GM23338 (cell line): ENCODE data around the gene SPATS2.
A peak's percentile ranks its signal among the peaks of the same experiment; 100 is the strongest.

Experiments
- CREB1 ChIP-seq: fragments of 250-450 bp; sonication (Bioruptor Pico); IDR thresholded peaks from 2 replicates; pipeline ENCODE4 v1.5.0; 2020; ENCODE audit warnings: low read depth, mild to moderate bottlenecking, moderate library complexity
- CTCF ChIP-seq, 2 experiments: fragments of 200-600 bp in 1 of 2; sonication (generic) in 1 of 2; conservative IDR thresholded peaks; 2 replicates each; pipeline versions ENCODE4 v1.5.1 to v1.6.1; 2016 to 2017; ENCODE audit warnings: antibody characterized with exemption in 2 of 2, low read depth in 2 of 2, mild to moderate bottlenecking in 2 of 2, moderate library complexity in 1 of 2
- EZH2 ChIP-seq: fragments of 200-600 bp; sonication (generic); IDR thresholded peaks from one replicate; pipeline ENCODE4 v1.8.0; 2017; ENCODE audit warnings: antibody characterized with exemption, mild to moderate bottlenecking, low read depth; ENCODE audit not compliant: unreplicated experiment
- POLR2AphosphoS5 ChIP-seq: IDR thresholded peaks from 2 replicates; pipeline ENCODE4 v1.6.1; 2016; ENCODE audit warnings: antibody characterized with exemption, low read depth
- TF ChIP-seq, protein P1 (sequence below): IDR thresholded peaks from one replicate; pipeline ENCODE4 v1.6.1; 2018; ENCODE audit warnings: antibody characterized with exemption; ENCODE audit not compliant: unreplicated experiment

- peak; percentile 63 for TF ChIP-seq EZH2
- TF ChIP-seq CTCF (conservative IDR thresholded peaks at IDR 0.05; ENCODE audit: low read depth in 2 of 2) = no peak
- no peak for TF ChIP-seq POLR2AphosphoS5
- TF ChIP-seq, protein P1, sequence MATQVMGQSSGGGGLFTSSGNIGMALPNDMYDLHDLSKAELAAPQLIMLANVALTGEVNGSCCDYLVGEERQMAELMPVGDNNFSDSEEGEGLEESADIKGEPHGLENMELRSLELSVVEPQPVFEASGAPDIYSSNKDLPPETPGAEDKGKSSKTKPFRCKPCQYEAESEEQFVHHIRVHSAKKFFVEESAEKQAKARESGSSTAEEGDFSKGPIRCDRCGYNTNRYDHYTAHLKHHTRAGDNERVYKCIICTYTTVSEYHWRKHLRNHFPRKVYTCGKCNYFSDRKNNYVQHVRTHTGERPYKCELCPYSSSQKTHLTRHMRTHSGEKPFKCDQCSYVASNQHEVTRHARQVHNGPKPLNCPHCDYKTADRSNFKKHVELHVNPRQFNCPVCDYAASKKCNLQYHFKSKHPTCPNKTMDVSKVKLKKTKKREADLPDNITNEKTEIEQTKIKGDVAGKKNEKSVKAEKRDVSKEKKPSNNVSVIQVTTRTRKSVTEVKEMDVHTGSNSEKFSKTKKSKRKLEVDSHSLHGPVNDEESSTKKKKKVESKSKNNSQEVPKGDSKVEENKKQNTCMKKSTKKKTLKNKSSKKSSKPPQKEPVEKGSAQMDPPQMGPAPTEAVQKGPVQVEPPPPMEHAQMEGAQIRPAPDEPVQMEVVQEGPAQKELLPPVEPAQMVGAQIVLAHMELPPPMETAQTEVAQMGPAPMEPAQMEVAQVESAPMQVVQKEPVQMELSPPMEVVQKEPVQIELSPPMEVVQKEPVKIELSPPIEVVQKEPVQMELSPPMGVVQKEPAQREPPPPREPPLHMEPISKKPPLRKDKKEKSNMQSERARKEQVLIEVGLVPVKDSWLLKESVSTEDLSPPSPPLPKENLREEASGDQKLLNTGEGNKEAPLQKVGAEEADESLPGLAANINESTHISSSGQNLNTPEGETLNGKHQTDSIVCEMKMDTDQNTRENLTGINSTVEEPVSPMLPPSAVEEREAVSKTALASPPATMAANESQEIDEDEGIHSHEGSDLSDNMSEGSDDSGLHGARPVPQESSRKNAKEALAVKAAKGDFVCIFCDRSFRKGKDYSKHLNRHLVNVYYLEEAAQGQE = no peak
- TF ChIP-seq CREB1 (CRISPR knock-in tag) = no peak
Observed at GRCh38 chr12:49332441-49332861, 34.8 kb upstream of the SPATS2 start.
